Rectal smooth muscle tissue (tissue), 1 donor: ENCODE results near the gene TDRD9.

ENCODE experiments used
- H3K27ac ChIP-seq: one replicate; pipeline ENCODE4 v1.7.0; 2013; ENCODE audit warnings: low read depth, low read length, inconsistent platforms
- H3K27me3 ChIP-seq: one replicate; pipeline ENCODE4 v1.7.0; 2013; ENCODE audit warnings: low read length; ENCODE audit not compliant: control insufficient read depth, insufficient read depth
- H3K36me3 ChIP-seq: one replicate; pipeline ENCODE4 v1.7.0; 2013; ENCODE audit warnings: low read length; ENCODE audit not compliant: control insufficient read depth, insufficient read depth
- H3K4me1 ChIP-seq: one replicate; pipeline ENCODE4 v1.7.0; 2013; ENCODE audit warnings: low read length; ENCODE audit not compliant: control insufficient read depth, insufficient read depth
- H3K4me3 ChIP-seq: one replicate; pipeline ENCODE4 v1.7.0; 2013; ENCODE audit warnings: low read length
- H3K9ac ChIP-seq: one replicate; pipeline ENCODE4 v1.7.0; 2013; ENCODE audit warnings: low read length

The TDRD9 gene

DNA sequence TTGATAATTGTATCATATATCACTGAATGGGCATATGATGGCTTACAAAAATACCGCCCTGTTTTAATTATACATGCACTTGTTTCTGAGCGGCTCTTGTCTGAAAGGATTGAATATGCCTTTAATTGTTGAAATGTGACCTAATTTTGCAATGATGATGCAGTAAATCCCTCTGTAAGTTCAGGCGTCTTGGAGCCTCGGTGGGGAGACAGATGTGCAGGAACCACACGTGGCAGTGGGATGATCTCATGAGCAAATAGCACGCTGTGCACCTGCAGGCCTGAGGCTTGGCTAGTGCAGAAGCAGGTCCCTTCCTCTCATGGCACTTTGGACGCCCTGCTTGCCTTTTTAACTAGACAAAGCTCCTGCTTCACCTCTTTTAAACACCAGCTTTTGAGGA lies 108.0 kb downstream of the TDRD9 start:
- no peaks in the 10 kb centered on the region for H3K4me1 ChIP-seq
- H3K27me3 ChIP-seq: no peaks in the 10 kb centered on the region
- H3K27ac ChIP-seq: no peak overlapping the region
- no peaks in the 10 kb centered on the region for H3K36me3 ChIP-seq
- H3K9ac ChIP-seq: no peak overlapping the region
- no peak overlapping the region for H3K4me3 ChIP-seq

GRCh38 chr14:104037074-104037473 lies 108.8 kb downstream of the TDRD9 start:
- no peak overlapping the region for H3K9ac ChIP-seq
- no peak overlapping the region for H3K4me3 ChIP-seq
- no peaks in the 10 kb centered on the region for H3K27me3 ChIP-seq
- no peak overlapping the region for H3K27ac ChIP-seq
- no peaks in the 10 kb centered on the region for H3K36me3 ChIP-seq
- no peaks in the 10 kb centered on the region for H3K4me1 ChIP-seq

DNA sequence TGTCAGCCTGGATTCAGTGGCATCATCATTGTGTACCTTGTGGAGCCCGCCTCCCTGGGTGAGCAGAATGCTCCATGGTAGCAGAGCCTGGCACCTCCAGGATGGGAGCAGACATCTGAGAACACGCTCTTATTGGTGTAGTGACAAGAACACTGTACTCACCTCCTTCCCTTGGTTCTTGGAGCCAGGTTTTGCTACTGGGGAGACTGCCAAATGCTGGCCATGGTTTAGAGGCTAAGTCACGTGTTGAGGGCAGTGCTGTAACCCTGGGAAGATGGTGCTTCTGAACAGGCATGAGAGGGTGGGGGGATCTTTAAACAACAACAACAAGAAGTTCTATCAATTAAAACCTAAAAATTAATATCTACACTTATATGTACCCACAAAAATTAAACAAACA lies 109.6 kb downstream of the TDRD9 start:
- H3K9ac ChIP-seq: no peak overlapping the region
- H3K27me3 ChIP-seq: no peaks in the 10 kb centered on the region
- H3K36me3 ChIP-seq: no peaks in the 10 kb centered on the region
- no peaks in the 10 kb centered on the region for H3K4me1 ChIP-seq
- H3K27ac ChIP-seq: no peak overlapping the region
- H3K4me3 ChIP-seq: no peak overlapping the region

GRCh38 chr14:104039214-104039613 lies 111.0 kb downstream of the TDRD9 start:
- H3K27ac ChIP-seq: no peak overlapping the region
- no peaks in the 10 kb centered on the region for H3K36me3 ChIP-seq
- no peak overlapping the region for H3K9ac ChIP-seq
- no peaks in the 10 kb centered on the region for H3K4me1 ChIP-seq
- H3K4me3 ChIP-seq: no peak overlapping the region
- no peaks in the 10 kb centered on the region for H3K27me3 ChIP-seq

- Histone ChIP-seq H3K27ac (no peak overlapping the region), H3K9ac (no peak overlapping the region)
Observed at GRCh38 chr14:104040539-104040938, 112.3 kb downstream of the TDRD9 start.

GRCh38 chr14:104041430-104042104 lies 113.3 kb downstream of the TDRD9 start:
- H3K36me3 ChIP-seq: no peaks in the 10 kb centered on the region
- no peaks in the 10 kb centered on the region for H3K4me1 ChIP-seq
- no peak overlapping the region for H3K27ac ChIP-seq
- H3K27me3 ChIP-seq: no peaks in the 10 kb centered on the region
- no peak overlapping the region for H3K9ac ChIP-seq
- no peak overlapping the region for H3K4me3 ChIP-seq

More at GRCh38 chr14:104040539-104040938, 112.3 kb downstream of the TDRD9 start:
- Histone ChIP-seq H3K27me3 (no peaks in the 10 kb centered on the region), H3K4me3 (no peak overlapping the region), H3K4me1 (no peaks in the 10 kb centered on the region), H3K36me3 (no peaks in the 10 kb centered on the region)

- H3K9ac ChIP-seq: no peak overlapping the region
- H3K4me3 ChIP-seq: no peak overlapping the region
- no peaks in the 10 kb centered on the region for H3K36me3 ChIP-seq
- no peaks in the 10 kb centered on the region for H3K4me1 ChIP-seq
- no peaks in the 10 kb centered on the region for H3K27me3 ChIP-seq
- no peak overlapping the region for H3K27ac ChIP-seq
Observed at GRCh38 chr14:104044016-104044415, 115.8 kb downstream of the TDRD9 start.

DNA sequence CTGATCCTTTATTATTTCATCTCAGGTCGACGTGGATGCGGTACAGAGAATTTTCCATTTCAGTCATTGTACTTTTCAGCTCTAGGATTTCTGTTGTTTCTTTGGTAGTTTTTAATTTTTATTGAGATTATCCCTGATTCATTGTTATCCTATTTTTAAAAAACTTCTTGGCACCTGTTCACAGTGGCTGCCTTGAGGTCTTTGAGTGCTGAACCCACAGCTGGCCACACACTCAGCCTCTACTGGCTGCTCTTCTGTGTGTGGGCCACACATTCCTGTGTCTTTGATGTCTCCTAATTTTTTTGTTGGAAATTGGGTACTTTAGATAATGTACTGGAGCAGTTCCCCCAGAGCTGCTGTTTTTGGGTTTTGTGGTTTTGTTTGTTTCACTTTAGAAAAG lies 119.5 kb downstream of the TDRD9 start:
- H3K27me3 ChIP-seq: peaks cover 2% of the 10 kb centered on the region
- H3K9ac ChIP-seq: no peak overlapping the region
- H3K4me1 ChIP-seq: no peaks in the 10 kb centered on the region
- no peak overlapping the region for H3K4me3 ChIP-seq
- H3K36me3 ChIP-seq: no peaks in the 10 kb centered on the region
- no peak overlapping the region for H3K27ac ChIP-seq

DNA sequence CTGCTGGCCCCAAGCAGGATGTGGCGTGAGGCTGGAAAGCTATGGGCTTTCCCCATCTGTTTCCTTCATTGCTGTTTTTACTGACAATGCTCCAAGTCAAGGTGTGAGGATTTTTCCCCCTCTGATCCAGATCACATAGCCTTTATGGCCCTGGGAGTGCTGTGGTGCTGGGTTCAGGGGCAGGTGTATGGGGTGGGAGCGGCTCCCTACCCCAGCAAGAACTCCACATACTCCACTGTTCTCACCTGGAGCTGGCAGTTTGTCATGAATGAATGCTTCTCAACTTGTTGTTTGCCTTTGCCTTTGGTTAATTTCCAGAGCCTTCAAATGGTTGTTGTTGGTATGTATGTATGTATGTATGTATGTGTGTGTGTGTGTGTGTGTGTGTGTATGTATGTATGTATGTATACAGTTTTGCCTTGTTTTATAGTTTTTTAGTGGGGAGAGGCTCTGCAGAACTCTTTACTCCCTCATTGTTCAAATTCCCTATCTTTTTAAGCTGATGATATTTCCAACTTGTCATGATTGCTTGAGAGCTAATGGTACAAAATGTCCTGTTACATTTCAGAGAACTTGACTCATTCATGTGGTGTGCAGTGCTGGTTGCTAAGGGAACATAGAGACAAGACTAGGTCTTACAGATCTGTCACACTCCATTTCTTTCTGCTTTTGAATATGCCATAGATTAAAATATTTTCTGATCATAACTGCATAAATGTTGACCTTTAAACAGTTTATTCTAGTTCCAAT lies 120.7 kb downstream of the TDRD9 start:
- Histone ChIP-seq H3K4me1 (no peaks in the 10 kb centered on the region), H3K27ac (no peak overlapping the region), H3K36me3 (no peaks in the 10 kb centered on the region), H3K4me3 (no peak overlapping the region), H3K9ac (no peak overlapping the region), H3K27me3 (peaks cover 3% of the 10 kb centered on the region)

DNA sequence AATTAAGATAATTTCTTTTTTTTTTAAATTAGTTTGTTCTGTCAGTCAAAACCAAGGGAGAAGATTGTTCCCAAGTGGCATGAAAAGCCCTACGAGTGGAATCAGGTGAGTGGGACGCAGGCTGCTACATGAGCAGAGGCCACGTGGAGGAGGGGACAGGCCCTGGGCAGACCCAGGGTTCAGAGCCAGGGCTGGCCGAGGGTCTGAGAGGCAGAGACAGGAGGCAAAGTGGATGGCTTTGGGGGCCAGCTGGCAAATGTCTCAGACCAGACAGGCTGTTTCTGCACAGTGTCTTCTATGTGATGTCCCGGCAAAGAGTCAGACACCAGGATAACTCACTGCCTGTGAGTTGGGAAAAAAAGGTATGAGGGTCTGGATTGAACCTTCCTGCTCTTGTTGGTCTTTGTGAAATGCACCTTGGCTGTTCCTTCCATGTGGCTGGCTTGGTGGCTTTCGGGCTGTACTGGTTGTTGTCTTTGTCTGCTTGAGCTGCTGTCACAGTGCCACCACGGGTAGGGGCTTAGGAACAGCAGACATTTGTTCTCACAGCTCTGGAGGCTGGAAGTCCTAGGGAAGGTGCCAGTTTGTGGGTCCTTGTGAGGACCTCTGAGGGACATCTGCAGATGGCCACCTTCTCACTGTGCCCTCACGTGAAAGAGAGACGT lies 121.5 kb downstream of the TDRD9 start:
- H3K27me3 ChIP-seq: peaks cover 3% of the 10 kb centered on the region
- H3K9ac ChIP-seq: no peak overlapping the region
- H3K4me1 ChIP-seq: no peaks in the 10 kb centered on the region
- H3K4me3 ChIP-seq: no peak overlapping the region
- H3K27ac ChIP-seq: no peak overlapping the region
- H3K36me3 ChIP-seq: no peaks in the 10 kb centered on the region

- Histone ChIP-seq H3K9ac (no peak overlapping the region), H3K27me3 (peaks cover 3% of the 10 kb centered on the region), H3K27ac (no peak overlapping the region), H3K4me3 (no peak overlapping the region), H3K36me3 (no peaks in the 10 kb centered on the region), H3K4me1 (no peaks in the 10 kb centered on the region)
Observed at GRCh38 chr14:104051092-104051813, 123.0 kb downstream of the TDRD9 start.

- H3K27ac ChIP-seq: no peak overlapping the region
- H3K27me3 ChIP-seq: peaks cover 3% of the 10 kb centered on the region
- no peak overlapping the region for H3K4me3 ChIP-seq
- H3K4me1 ChIP-seq: no peaks in the 10 kb centered on the region
- no peak overlapping the region for H3K9ac ChIP-seq
- H3K36me3 ChIP-seq: no peaks in the 10 kb centered on the region
Observed at GRCh38 chr14:104054222-104054905, 126.1 kb downstream of the TDRD9 start.
